NT2/D1 (cell line): ENCODE data around the gene INKA2.

ENCODE experiments used
- SUZ12 ChIP-seq: IDR thresholded peaks from 2 replicates; pipeline ENCODE4 v1.6.1; 2011; ENCODE audit not compliant: insufficient read length, insufficient read depth; ENCODE audit errors: extremely low read depth
- YY1 ChIP-seq: IDR thresholded peaks from 2 replicates; pipeline ENCODE4 v1.6.1; 2011; ENCODE audit not compliant: insufficient read length, insufficient read depth
- ZNF274 ChIP-seq: IDR thresholded peaks from 2 replicates; pipeline ENCODE4 v1.6.1; 2011; ENCODE audit warnings: mild to moderate bottlenecking, low read depth, low read length

DNA sequence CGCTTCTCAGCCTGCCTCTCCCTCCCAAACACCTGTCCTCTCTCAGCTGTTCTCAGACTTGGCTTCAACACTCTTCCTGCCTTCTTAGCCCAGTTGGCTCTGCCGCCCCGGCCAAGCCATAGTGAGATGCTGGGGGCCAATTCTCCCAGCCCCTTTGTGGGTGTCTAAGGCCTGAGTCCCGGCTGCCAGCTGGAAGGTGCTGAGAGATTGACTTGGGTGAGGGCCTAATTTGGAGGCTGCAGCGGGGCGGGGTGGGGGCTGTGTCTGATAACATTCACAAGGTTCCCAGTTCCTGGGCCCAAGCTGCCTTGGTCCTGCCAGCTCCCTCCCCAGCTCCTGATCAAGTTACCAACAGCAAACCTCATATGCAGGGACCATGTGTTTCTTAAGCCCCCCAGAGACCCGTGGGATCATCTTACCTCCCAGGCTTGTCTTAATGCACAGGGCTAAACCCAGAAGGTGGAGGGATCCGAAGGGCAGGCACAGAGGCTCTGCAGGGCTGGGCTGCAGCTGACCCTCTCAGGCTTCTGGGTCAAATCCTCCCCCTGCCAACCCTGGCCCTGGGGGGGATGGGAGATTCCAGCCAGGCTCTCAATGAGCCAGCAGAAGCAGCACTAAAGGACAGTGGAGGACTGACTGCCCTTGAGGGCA, 9.8 kb downstream of the INKA2 start:
- TF ChIP-seq YY1: no peak
- no peak for TF ChIP-seq ZNF274
- no peak for TF ChIP-seq SUZ12
